B cell (primary cell): ENCODE results near the gene TWSG1. TPM values are rescaled to one million over a fixed set of nuclear protein-coding genes. Genes with fewer than 3 reads are reported as not detected.
"Not testable (repeated sequence)": the region's sequence is repeated elsewhere in the genome, so short reads cannot be mapped to it uniquely, and the experiment has no call there.

ENCODE experiments used
- ATAC-seq: fragments of 200-7000 bp; cut with Tn5 transposase; one replicate; pipeline ENCODE4 v1.10.0; 2021; ENCODE audit warnings: low read depth, mild to moderate bottlenecking, moderate number of reproducible peaks, moderate library complexity
- CTCF ChIA-PET: fragments of 350-600 bp; sonication (Branson Sonifier 250); formaldehyde crosslinking; loops from one replicate; lab custom pipeline; 2021; ENCODE audit warnings: antibody characterized with exemption, inconsistent platforms; lab: Charles Lee
- POLR2A ChIA-PET: fragments of 350-600 bp; sonication (Branson Sonifier 250); formaldehyde crosslinking; loops from one replicate; lab custom pipeline; 2021; ENCODE audit warnings: antibody characterized with exemption; lab: Charles Lee
- DNase-seq: peaks from one replicate; pipeline ENCODE4 v3.0.0; 2013
- H2AFZ ChIP-seq: 2 replicates; pipeline ENCODE4 v1.6.1; 2012; ENCODE audit warnings: mild to moderate bottlenecking, low read depth, low read length; ENCODE audit not compliant: insufficient read depth, poor library complexity, severe bottlenecking
- H3K27ac ChIP-seq, 2 donors: 1 replicate in 1 of 2; 2 replicates in 1 of 2; pipeline ENCODE4 v1.5.1; 2012 to 2013; ENCODE audit warnings: low read length in 2 of 2, mild to moderate bottlenecking in 2 of 2, moderate library complexity in 1 of 2
- H3K27me3 ChIP-seq, 4 experiments: fragments of 200-600 bp in 1 of 4; sonication (generic) in 1 of 4; replicated peaks in 1 of 4; 1 replicate in 2 of 4; 2 replicates in 2 of 4; pipeline versions ENCODE4 v1.6.1 to v1.7.0; 2013 to 2016; ENCODE audit warnings: low read length in 3 of 4, mild to moderate bottlenecking in 2 of 4, mixed read lengths in 1 of 4, moderate library complexity in 1 of 4; ENCODE audit not compliant: insufficient read depth in 4 of 4, control insufficient read depth in 3 of 4; ENCODE audit errors: control extremely low read depth in 1 of 4
- H3K36me3 ChIP-seq, 2 experiments: replicated peaks in 1 of 2; 1 replicate in 1 of 2; 2 replicates in 1 of 2; pipeline versions ENCODE4 v1.6.1 to v1.7.1; 2013; ENCODE audit warnings: low read length in 1 of 2; ENCODE audit not compliant: insufficient read depth in 2 of 2, control insufficient read depth in 1 of 2; ENCODE audit errors: control extremely low read depth in 1 of 2, extremely low read depth in 1 of 2
- H3K4me1 ChIP-seq, 2 donors: fragments of 200-600 bp in 1 of 2; sonication (generic) in 1 of 2; 1 replicate in 1 of 2; 2 replicates in 1 of 2; pipeline versions ENCODE4 v1.5.1 to v1.6.1; 2013 to 2017; ENCODE audit warnings: low read length in 2 of 2; ENCODE audit not compliant: control insufficient read depth in 2 of 2, insufficient read depth in 2 of 2
- H3K4me2 ChIP-seq: replicated peaks from 2 replicates; pipeline ENCODE3; 2012; ENCODE audit warnings: mild to moderate bottlenecking, low read depth, low read length; ENCODE audit not compliant: poor library complexity, severe bottlenecking
- H3K4me3 ChIP-seq, 5 experiments: fragments of 200-600 bp in 1 of 5; sonication (generic) in 1 of 5; 1 replicate in 3 of 5; 2 replicates in 2 of 5; pipeline versions ENCODE4 v1.5.1 to v1.7.0; 2011 to 2016; ENCODE audit warnings: low read length in 4 of 5, mild to moderate bottlenecking in 4 of 5, low read depth in 2 of 5, control low read depth in 1 of 5, moderate library complexity in 1 of 5; ENCODE audit not compliant: insufficient read depth in 1 of 5; ENCODE audit errors: control extremely low read depth in 1 of 5, extremely low read depth in 1 of 5
- H3K79me2 ChIP-seq: fragments of 200-600 bp; sonication (generic); one replicate; pipeline ENCODE4 v1.6.0; 2016; ENCODE audit warnings: low read length; ENCODE audit not compliant: control insufficient read depth, insufficient read depth
- H3K9ac ChIP-seq: fragments of 200-600 bp; sonication (generic); 2 replicates; pipeline ENCODE4 v1.6.1; 2017; ENCODE audit warnings: mild to moderate bottlenecking, low read length, moderate library complexity
- H3K9me3 ChIP-seq, 3 donors: one replicate each; pipeline versions ENCODE4 v1.6.1 to v1.7.1; 2013; ENCODE audit warnings: low read length in 2 of 3; ENCODE audit not compliant: control insufficient read depth in 2 of 3, insufficient read depth in 1 of 3; ENCODE audit errors: control extremely low read depth in 1 of 3
- H4K20me1 ChIP-seq: 2 replicates; pipeline ENCODE4 v1.6.0; 2012; ENCODE audit warnings: mild to moderate bottlenecking, low read length; ENCODE audit not compliant: insufficient read depth, control insufficient read depth, poor library complexity, severe bottlenecking
- H3K27ac Mint-ChIP-seq: one replicate; pipeline ENCODE4 v1.8.0; 2021; ENCODE audit warnings: mixed read lengths
- H3K27me3 Mint-ChIP-seq: one replicate; pipeline ENCODE4 v1.8.0; 2021; ENCODE audit warnings: mixed read lengths
- H3K4me1 Mint-ChIP-seq: one replicate; pipeline ENCODE4 v1.8.0; 2021; ENCODE audit warnings: mixed read lengths
- H3K4me3 Mint-ChIP-seq: one replicate; pipeline ENCODE4 v1.8.0; 2021; ENCODE audit warnings: mixed read lengths
- H3K9me3 Mint-ChIP-seq: one replicate; pipeline ENCODE4 v1.8.0; 2022; ENCODE audit warnings: mixed read lengths; ENCODE audit not compliant: insufficient read depth
- EZH2 ChIP-seq: IDR thresholded peaks from 2 replicates; pipeline ENCODE4 v1.6.1; 2012; ENCODE audit warnings: borderline replicate concordance, low read depth, mild to moderate bottlenecking, moderate library complexity, low read length; ENCODE audit not compliant: insufficient read depth, poor library complexity, severe bottlenecking
- WGBS: methylation state at CpG from one replicate; pipeline ENCODE4 v1.1.5; 2013; ENCODE audit warnings: missing lambda C conversion rate; ENCODE audit not compliant: insufficient coverage; 5-methylcytosine and 5-hydroxymethylcytosine counted together
- intact Hi-C: fragments of 100-400 bp; cut with micrococcal nuclease; formaldehyde crosslinking; loops from one replicate; pipeline ENCODE4 v1.10.0; 2022
- polyA plus RNA-seq: library from polyadenylated mRNA; depleted of rRNA; stranded (reverse); fragments of >200 nt; gene quantifications from 2 replicates; pipeline ENCODE4 v1.2.3, GENCODE V29; 2012
- total RNA-seq, 2 donors: library from RNA; stranded (reverse); fragments of 120-200 nt in 1 of 2; gene quantifications; 1 replicate in 1 of 2; 2 replicates in 1 of 2; pipeline versions ENCODE4 v1.2.3 to v1.2.4, GENCODE V29; 2013 to 2022
- TF ChIP-seq, protein P1 (sequence below): fragments of 200-600 bp; IDR thresholded peaks from one replicate; pipeline ENCODE4 v1.8.0; 2022; ENCODE audit warnings: antibody characterized with exemption, mild to moderate bottlenecking

Gene TWSG1
- total and polyA plus RNA-seq, 2 donors (not counting 1 experiment from before 2014, with no cell fraction given), result 1.1 to 6.3 TPM

DNA sequence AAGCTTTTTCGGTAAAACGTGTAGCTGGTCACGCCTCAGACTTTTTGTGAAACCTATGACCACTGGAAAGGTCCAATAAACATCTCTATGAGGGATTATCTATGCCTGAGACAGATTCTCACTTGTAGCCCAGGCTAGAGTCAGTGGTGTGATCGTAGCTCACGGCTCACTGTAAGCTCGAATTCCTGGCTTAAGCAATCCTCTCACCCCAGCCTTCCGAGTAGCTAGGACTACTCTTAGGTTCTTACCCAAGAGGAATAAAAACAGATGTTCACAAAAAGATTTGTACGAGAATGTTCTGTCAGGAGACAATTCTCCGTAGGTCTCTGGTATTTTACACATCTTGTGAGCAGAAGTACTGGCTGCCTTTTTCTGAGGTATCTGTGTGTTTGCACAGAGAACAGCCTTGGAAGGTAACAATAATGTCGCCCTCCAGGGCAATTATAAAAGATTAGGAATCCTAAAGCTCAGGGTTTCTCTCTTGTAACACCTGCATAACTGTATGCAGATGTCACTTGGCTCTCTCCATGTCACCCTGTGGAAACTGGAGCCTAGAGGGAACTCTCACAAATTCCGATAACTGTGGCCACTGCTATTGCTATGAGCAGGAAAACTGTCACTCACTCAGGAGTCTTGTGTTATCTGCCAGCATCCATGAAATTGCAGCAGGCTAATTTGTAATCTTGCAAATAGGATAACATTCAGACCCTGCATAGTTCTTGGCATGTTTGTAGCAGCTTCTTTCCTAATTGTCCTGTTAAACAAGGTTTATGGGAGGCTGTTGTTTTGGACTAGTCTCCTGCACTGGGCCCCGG is 115.2 kb downstream of the TWSG1 start:
- no peaks in the 10 kb centered on the region for H3K36me3 ChIP-seq
- no peak overlapping the region for H3K9ac ChIP-seq
- H3K4me3 Mint-ChIP-seq, result no peak overlapping the region
- peaks cover 15% of the 10 kb centered on the region for H3K27me3 Mint-ChIP-seq
- no peaks in the 10 kb centered on the region for H3K79me2 ChIP-seq
- peaks cover 3% of the 10 kb centered on the region for H3K9me3 Mint-ChIP-seq
- H3K4me1 Mint-ChIP-seq, result no peaks in the 10 kb centered on the region
- no peak overlapping the region for H3K4me3 ChIP-seq
- no peak overlapping the region for H3K4me2 ChIP-seq
- ChIA-PET POLR2A (no interaction called here), CTCF (no interaction called here)
- no peak overlapping the region for H3K27ac ChIP-seq
- ATAC-seq (no peak), DNase-seq (no peak)
- WGBS, result 95% methylated on average over 4 of the region's 12 CpGs
- no peak overlapping the region for H3K27ac Mint-ChIP-seq
- peaks cover 0 to 25% (median 4%) of the 10 kb centered on the region in 3 donors for H3K9me3 ChIP-seq
- TF ChIP-seq, protein P1, sequence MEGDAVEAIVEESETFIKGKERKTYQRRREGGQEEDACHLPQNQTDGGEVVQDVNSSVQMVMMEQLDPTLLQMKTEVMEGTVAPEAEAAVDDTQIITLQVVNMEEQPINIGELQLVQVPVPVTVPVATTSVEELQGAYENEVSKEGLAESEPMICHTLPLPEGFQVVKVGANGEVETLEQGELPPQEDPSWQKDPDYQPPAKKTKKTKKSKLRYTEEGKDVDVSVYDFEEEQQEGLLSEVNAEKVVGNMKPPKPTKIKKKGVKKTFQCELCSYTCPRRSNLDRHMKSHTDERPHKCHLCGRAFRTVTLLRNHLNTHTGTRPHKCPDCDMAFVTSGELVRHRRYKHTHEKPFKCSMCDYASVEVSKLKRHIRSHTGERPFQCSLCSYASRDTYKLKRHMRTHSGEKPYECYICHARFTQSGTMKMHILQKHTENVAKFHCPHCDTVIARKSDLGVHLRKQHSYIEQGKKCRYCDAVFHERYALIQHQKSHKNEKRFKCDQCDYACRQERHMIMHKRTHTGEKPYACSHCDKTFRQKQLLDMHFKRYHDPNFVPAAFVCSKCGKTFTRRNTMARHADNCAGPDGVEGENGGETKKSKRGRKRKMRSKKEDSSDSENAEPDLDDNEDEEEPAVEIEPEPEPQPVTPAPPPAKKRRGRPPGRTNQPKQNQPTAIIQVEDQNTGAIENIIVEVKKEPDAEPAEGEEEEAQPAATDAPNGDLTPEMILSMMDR, result no peak
- TF ChIP-seq EZH2, result no peak
- H2AFZ ChIP-seq, result no peak overlapping the region
- H4K20me1 ChIP-seq, result no peaks in the 10 kb centered on the region
- intact Hi-C loops, result no loop called here
- H3K4me1 ChIP-seq, result no peaks in the 10 kb centered on the region
- peaks cover 0 to 4% (median 0%) of the 10 kb centered on the region in 4 experiments for H3K27me3 ChIP-seq

DNA sequence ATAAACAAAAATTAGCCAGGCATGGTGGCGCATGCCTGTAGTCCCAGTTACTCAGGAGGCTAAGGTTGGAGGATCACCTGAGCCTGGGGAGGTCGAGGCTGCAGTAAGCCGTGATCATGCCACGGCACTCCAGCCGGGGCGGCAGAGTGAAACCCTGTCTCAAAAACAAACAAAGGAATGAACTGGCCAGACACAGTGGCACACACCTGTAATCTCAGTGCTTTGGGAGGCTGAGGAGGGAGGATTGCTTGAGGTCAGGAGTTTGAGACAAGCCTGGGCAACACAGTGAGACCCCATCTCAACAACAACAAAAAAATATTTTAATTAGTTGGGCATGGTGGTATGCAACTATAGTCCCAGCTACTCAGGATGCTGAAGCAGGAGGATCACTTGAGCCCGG is 116.3 kb downstream of the TWSG1 start:
- CTCF ChIA-PET, H3K4me1 ChIP-seq, POLR2A ChIA-PET, H2AFZ ChIP-seq, intact Hi-C loops, H3K4me1 Mint-ChIP-seq, H3K27ac ChIP-seq, H3K4me3 ChIP-seq, H3K9me3 Mint-ChIP-seq, DNase-seq, H3K4me3 Mint-ChIP-seq, H3K27me3 ChIP-seq, H3K27ac Mint-ChIP-seq, H3K9ac ChIP-seq, H4K20me1 ChIP-seq, ATAC-seq, H3K4me2 ChIP-seq, H3K79me2 ChIP-seq, H3K36me3 ChIP-seq: not testable (repeated sequence)
- H3K27me3 Mint-ChIP-seq, result peaks cover 15% of the 10 kb centered on the region
- WGBS, result 94% methylated on average over 2 of the region's 7 CpGs
- peaks cover 0 to 25% (median 11%) of the 10 kb centered on the region in 3 donors for H3K9me3 ChIP-seq

Other genes starting within 250 kb of the TWSG1 start
- 135 and 137 TPM in 2 replicates for gene NDUFV2, start 232.1 kb upstream of the TWSG1 start, total RNA-seq
- 44.4 and 59.2 TPM in 2 replicates for gene NDUFV2, start 232.1 kb upstream of the TWSG1 start, polyA plus RNA-seq
- gene ANKRD12, start 198.0 kb upstream of the TWSG1 start, total RNA-seq, result 183 and 192 TPM in 2 replicates
- gene ANKRD12, start 198.0 kb upstream of the TWSG1 start, polyA plus RNA-seq, result 8.0 and 11.0 TPM in 2 replicates
- 36.3 and 38.0 TPM in 2 replicates for gene RALBP1, start 140.7 kb downstream of the TWSG1 start, total RNA-seq
- gene RALBP1, start 140.7 kb downstream of the TWSG1 start, polyA plus RNA-seq, result 14.9 and 18.0 TPM in 2 replicates